WTC11 (cell line): Measurements from ENCODE around the gene TSPAN2. TPM values are rescaled to one million over a fixed set of nuclear protein-coding genes. Genes with fewer than 3 reads are reported as not detected.

Experiments
- ATAC-seq: fragments of 200-7000 bp; cut with Tn5 transposase; 2 replicates; pipeline ENCODE4 v1.10.0; 2021; ENCODE audit warnings: mild to moderate bottlenecking, moderate library complexity
- CTCF ChIA-PET: fragments of 300-600 bp; sonication (Branson Sonifier 250); formaldehyde crosslinking; loops from one replicate; lab custom pipeline; 2021; ENCODE audit warnings: antibody characterized with exemption; lab: Charles Lee
- POLR2A ChIA-PET: fragments of 350-600 bp; sonication (Branson Sonifier 250); formaldehyde crosslinking; loops from one replicate; lab custom pipeline; 2021; ENCODE audit warnings: antibody characterized with exemption; lab: Charles Lee
- DNase-seq: peaks from one replicate; pipeline ENCODE4 v3.0.0; 2021; ENCODE audit warnings: low spot score
- H3K27ac Mint-ChIP-seq: 2 replicates; pipeline ENCODE4 v1.8.0; 2021; ENCODE audit warnings: mixed read lengths
- H3K27me3 Mint-ChIP-seq: 2 replicates; pipeline ENCODE4 v1.8.0; 2021; ENCODE audit warnings: low read depth, mild to moderate bottlenecking, moderate library complexity, mixed read lengths
- H3K36me3 Mint-ChIP-seq: 2 replicates; pipeline ENCODE4 v1.8.0; 2021; ENCODE audit warnings: mixed read lengths
- H3K4me1 Mint-ChIP-seq: 2 replicates; pipeline ENCODE4 v1.8.0; 2022; ENCODE audit warnings: mixed read lengths
- H3K4me3 Mint-ChIP-seq: 2 replicates; pipeline ENCODE4 v1.8.0; 2021; ENCODE audit warnings: mild to moderate bottlenecking, moderate library complexity, mixed read lengths
- H3K9me3 Mint-ChIP-seq: 2 replicates; pipeline ENCODE4 v1.8.0; 2021; ENCODE audit warnings: mixed read lengths
- CREB1 ChIP-seq: sonication (generic); formaldehyde crosslinking; IDR thresholded peaks from 2 replicates; pipeline ENCODE4 v1.8.0; 2023; ENCODE audit warnings: mild to moderate bottlenecking, missing genetic modification reagents
- CREM ChIP-seq: sonication (generic); formaldehyde crosslinking; IDR thresholded peaks from 2 replicates; pipeline ENCODE4 v1.8.1; 2022; ENCODE audit warnings: mild to moderate bottlenecking, missing genetic modification reagents, moderate library complexity
- E2F5 ChIP-seq: sonication (generic); formaldehyde crosslinking; IDR thresholded peaks from 2 replicates; pipeline ENCODE4 v1.8.1; 2022; ENCODE audit warnings: mild to moderate bottlenecking, moderate library complexity, missing genetic modification reagents
- ESRRA ChIP-seq: sonication (generic); formaldehyde crosslinking; IDR thresholded peaks from 2 replicates; pipeline ENCODE4 v1.8.1; 2022; ENCODE audit warnings: mild to moderate bottlenecking, missing genetic modification reagents, borderline replicate concordance
- HMGXB4 ChIP-seq: sonication (generic); formaldehyde crosslinking; IDR thresholded peaks from 2 replicates; pipeline ENCODE4 v1.8.1; 2023; ENCODE audit warnings: mild to moderate bottlenecking, moderate library complexity, missing genetic modification reagents
- IRF2 ChIP-seq: sonication (generic); formaldehyde crosslinking; IDR thresholded peaks from 2 replicates; pipeline ENCODE4 v1.8.0; 2022; ENCODE audit warnings: low read depth, missing genetic modification reagents, borderline replicate concordance
- JAZF1 ChIP-seq: fragments of 250-450 bp; sonication (Bioruptor Pico); IDR thresholded peaks from 2 replicates; pipeline ENCODE4 v1.9.0; 2021; ENCODE audit warnings: moderate library complexity, mild to moderate bottlenecking, inconsistent platforms
- MYBL2 ChIP-seq: sonication (generic); formaldehyde crosslinking; IDR thresholded peaks from 2 replicates; pipeline ENCODE4 v1.8.1; 2023; ENCODE audit warnings: mild to moderate bottlenecking, moderate library complexity, missing genetic modification reagents
- NR3C1 ChIP-seq: sonication (generic); formaldehyde crosslinking; conservative IDR thresholded peaks from 2 replicates; pipeline ENCODE4 v1.8.1; 2023; ENCODE audit warnings: low read depth, mild to moderate bottlenecking, missing genetic modification reagents
- OVOL2 ChIP-seq: fragments of 250-450 bp; sonication (Bioruptor Pico); IDR thresholded peaks from 2 replicates; pipeline ENCODE4 v1.9.0; 2021; ENCODE audit warnings: mild to moderate bottlenecking, borderline replicate concordance
- TP53 ChIP-seq: sonication (generic); formaldehyde crosslinking; IDR thresholded peaks from 2 replicates; pipeline ENCODE4 v1.8.1; 2023; ENCODE audit warnings: mild to moderate bottlenecking, missing genetic modification reagents
- ZNF121 ChIP-seq: sonication (generic); formaldehyde crosslinking; IDR thresholded peaks from 2 replicates; pipeline ENCODE4 v1.8.0; 2023; ENCODE audit warnings: missing genetic modification reagents
- ZNF281 ChIP-seq: sonication (generic); formaldehyde crosslinking; IDR thresholded peaks from 2 replicates; pipeline ENCODE4 v1.8.0; 2023; ENCODE audit warnings: mild to moderate bottlenecking, missing genetic modification reagents
- total RNA-seq: library from RNA; stranded (reverse); gene quantifications from 3 replicates; pipeline ENCODE4 v1.2.3, GENCODE V29; 2021
- TF ChIP-seq, protein P1 (sequence below): sonication (generic); formaldehyde crosslinking; IDR thresholded peaks from 2 replicates; pipeline ENCODE4 v1.8.1; 2022; ENCODE audit warnings: low read depth, missing genetic modification reagents, borderline replicate concordance
- TF ChIP-seq, protein P2 (sequence below): sonication (generic); formaldehyde crosslinking; IDR thresholded peaks from 2 replicates; pipeline ENCODE4 v1.8.0; 2022; ENCODE audit warnings: missing genetic modification reagents
- TF ChIP-seq, protein P3 (sequence below): sonication (generic); formaldehyde crosslinking; IDR thresholded peaks from 2 replicates; pipeline ENCODE4 v1.8.0; 2022; ENCODE audit warnings: mild to moderate bottlenecking, missing genetic modification reagents
- TF ChIP-seq, protein P4 (sequence below): sonication (generic); formaldehyde crosslinking; conservative IDR thresholded peaks from 2 replicates; pipeline ENCODE4 v1.8.1; 2022; ENCODE audit warnings: mild to moderate bottlenecking, missing genetic modification reagents
- TF ChIP-seq, protein P5 (sequence below): fragments of 200-600 bp; IDR thresholded peaks from 2 replicates; pipeline ENCODE4 v1.8.0; 2022; ENCODE audit warnings: antibody characterized with exemption

The TSPAN2 gene
- total RNA-seq, 1 experiment from 2014 or later: 12.0 TPM

GRCh38 chr1:115067161-115067859 lies 22.0 kb downstream of the TSPAN2 start (continued):
- TF ChIP-seq E2F5 (CRISPR knock-in tag): no peak
- TF ChIP-seq, protein P1, sequence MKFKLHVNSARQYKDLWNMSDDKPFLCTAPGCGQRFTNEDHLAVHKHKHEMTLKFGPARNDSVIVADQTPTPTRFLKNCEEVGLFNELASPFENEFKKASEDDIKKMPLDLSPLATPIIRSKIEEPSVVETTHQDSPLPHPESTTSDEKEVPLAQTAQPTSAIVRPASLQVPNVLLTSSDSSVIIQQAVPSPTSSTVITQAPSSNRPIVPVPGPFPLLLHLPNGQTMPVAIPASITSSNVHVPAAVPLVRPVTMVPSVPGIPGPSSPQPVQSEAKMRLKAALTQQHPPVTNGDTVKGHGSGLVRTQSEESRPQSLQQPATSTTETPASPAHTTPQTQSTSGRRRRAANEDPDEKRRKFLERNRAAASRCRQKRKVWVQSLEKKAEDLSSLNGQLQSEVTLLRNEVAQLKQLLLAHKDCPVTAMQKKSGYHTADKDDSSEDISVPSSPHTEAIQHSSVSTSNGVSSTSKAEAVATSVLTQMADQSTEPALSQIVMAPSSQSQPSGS: no peak
- TF ChIP-seq, protein P2, sequence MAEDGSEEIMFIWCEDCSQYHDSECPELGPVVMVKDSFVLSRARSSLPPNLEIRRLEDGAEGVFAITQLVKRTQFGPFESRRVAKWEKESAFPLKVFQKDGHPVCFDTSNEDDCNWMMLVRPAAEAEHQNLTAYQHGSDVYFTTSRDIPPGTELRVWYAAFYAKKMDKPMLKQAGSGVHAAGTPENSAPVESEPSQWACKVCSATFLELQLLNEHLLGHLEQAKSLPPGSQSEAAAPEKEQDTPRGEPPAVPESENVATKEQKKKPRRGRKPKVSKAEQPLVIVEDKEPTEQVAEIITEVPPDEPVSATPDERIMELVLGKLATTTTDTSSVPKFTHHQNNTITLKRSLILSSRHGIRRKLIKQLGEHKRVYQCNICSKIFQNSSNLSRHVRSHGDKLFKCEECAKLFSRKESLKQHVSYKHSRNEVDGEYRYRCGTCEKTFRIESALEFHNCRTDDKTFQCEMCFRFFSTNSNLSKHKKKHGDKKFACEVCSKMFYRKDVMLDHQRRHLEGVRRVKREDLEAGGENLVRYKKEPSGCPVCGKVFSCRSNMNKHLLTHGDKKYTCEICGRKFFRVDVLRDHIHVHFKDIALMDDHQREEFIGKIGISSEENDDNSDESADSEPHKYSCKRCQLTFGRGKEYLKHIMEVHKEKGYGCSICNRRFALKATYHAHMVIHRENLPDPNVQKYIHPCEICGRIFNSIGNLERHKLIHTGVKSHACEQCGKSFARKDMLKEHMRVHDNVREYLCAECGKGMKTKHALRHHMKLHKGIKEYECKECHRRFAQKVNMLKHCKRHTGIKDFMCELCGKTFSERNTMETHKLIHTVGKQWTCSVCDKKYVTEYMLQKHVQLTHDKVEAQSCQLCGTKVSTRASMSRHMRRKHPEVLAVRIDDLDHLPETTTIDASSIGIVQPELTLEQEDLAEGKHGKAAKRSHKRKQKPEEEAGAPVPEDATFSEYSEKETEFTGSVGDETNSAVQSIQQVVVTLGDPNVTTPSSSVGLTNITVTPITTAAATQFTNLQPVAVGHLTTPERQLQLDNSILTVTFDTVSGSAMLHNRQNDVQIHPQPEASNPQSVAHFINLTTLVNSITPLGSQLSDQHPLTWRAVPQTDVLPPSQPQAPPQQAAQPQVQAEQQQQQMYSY (CRISPR knock-in tag): no peak
- no peak for TF ChIP-seq TP53 (CRISPR knock-in tag)
- TF ChIP-seq, protein P3, sequence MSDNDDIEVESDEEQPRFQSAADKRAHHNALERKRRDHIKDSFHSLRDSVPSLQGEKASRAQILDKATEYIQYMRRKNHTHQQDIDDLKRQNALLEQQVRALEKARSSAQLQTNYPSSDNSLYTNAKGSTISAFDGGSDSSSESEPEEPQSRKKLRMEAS (CRISPR knock-in tag): no peak
- TF ChIP-seq NR3C1 (CRISPR knock-in tag): no peak

- no peaks in the 10 kb centered on the region for H3K27me3 Mint-ChIP-seq
- H3K4me3 Mint-ChIP-seq: no peak overlapping the region
- no peaks in the 10 kb centered on the region; the same call in 1 of the 2 replicates for H3K36me3 Mint-ChIP-seq
- ATAC-seq: no peak
- TF ChIP-seq HMGXB4 (CRISPR knock-in tag) (no peak), IRF2 (CRISPR knock-in tag) (no peak), ESRRA (CRISPR knock-in tag) (no peak), JAZF1 (CRISPR knock-in tag) (no peak), OVOL2 (CRISPR knock-in tag) (no peak), MYBL2 (CRISPR knock-in tag) (no peak)
- TF ChIP-seq, all 79 proteins: peak for 0
- ChIA-PET POLR2A (no interaction called here), CTCF (interaction anchor here (1.7 kb wide), 1 partner anchor 12 kb away, joined by 5 read pairs; no protein-coding TSS in a partner anchor)
- H3K4me1 Mint-ChIP-seq: no peaks in the 10 kb centered on the region
- peaks cover 9% of the 10 kb centered on the region; the same call in 1 of the 2 replicates for H3K9me3 Mint-ChIP-seq
- no peak overlapping the region for H3K27ac Mint-ChIP-seq
- no peak for DNase-seq
Observed at GRCh38 chr1:115065021-115065420, 24.3 kb downstream of the TSPAN2 start.

GRCh38 chr1:115064461-115064860 lies 24.8 kb downstream of the TSPAN2 start:
- POLR2A ChIA-PET: no interaction called here
- CTCF ChIA-PET: interaction anchor here (1.7 kb wide), 1 partner anchor 12 kb away, joined by 5 read pairs; no protein-coding TSS in a partner anchor
- Mint-ChIP-seq H3K36me3 (no peaks in the 10 kb centered on the region; the same call in 1 of the 2 replicates), H3K4me1 (no peaks in the 10 kb centered on the region), H3K4me3 (no peak overlapping the region), H3K27me3 (no peaks in the 10 kb centered on the region), H3K9me3 (peaks cover 9% of the 10 kb centered on the region; the same call in 1 of the 2 replicates), H3K27ac (no peak overlapping the region)
- DNase-seq (no peak), ATAC-seq (no peak)
- TF ChIP-seq CREM (CRISPR knock-in tag) (no peak), CREB1 (CRISPR knock-in tag) (no peak), JAZF1 (CRISPR knock-in tag) (no peak), ZNF121 (CRISPR knock-in tag) (no peak), ZNF281 (CRISPR knock-in tag) (no peak)
- TF ChIP-seq, protein P4, sequence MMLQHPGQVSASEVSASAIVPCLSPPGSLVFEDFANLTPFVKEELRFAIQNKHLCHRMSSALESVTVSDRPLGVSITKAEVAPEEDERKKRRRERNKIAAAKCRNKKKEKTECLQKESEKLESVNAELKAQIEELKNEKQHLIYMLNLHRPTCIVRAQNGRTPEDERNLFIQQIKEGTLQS (CRISPR knock-in tag): no peak
- TF ChIP-seq, protein P5, sequence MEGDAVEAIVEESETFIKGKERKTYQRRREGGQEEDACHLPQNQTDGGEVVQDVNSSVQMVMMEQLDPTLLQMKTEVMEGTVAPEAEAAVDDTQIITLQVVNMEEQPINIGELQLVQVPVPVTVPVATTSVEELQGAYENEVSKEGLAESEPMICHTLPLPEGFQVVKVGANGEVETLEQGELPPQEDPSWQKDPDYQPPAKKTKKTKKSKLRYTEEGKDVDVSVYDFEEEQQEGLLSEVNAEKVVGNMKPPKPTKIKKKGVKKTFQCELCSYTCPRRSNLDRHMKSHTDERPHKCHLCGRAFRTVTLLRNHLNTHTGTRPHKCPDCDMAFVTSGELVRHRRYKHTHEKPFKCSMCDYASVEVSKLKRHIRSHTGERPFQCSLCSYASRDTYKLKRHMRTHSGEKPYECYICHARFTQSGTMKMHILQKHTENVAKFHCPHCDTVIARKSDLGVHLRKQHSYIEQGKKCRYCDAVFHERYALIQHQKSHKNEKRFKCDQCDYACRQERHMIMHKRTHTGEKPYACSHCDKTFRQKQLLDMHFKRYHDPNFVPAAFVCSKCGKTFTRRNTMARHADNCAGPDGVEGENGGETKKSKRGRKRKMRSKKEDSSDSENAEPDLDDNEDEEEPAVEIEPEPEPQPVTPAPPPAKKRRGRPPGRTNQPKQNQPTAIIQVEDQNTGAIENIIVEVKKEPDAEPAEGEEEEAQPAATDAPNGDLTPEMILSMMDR: no peak
